HG03565 (cell line): Measurements from ENCODE around the gene OR51Q1.

Source experiments
- ATAC-seq: cut with Tn5 transposase; IDR thresholded peaks from one replicate; pipeline ENCODE4 v1.9.1; 2021; ENCODE audit warnings: mild to moderate bottlenecking, moderate library complexity; ENCODE audit not compliant: unreplicated experiment

OR51Q1 gene, protein sequence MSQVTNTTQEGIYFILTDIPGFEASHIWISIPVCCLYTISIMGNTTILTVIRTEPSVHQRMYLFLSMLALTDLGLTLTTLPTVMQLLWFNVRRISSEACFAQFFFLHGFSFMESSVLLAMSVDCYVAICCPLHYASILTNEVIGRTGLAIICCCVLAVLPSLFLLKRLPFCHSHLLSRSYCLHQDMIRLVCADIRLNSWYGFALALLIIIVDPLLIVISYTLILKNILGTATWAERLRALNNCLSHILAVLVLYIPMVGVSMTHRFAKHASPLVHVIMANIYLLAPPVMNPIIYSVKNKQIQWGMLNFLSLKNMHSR

DNA sequence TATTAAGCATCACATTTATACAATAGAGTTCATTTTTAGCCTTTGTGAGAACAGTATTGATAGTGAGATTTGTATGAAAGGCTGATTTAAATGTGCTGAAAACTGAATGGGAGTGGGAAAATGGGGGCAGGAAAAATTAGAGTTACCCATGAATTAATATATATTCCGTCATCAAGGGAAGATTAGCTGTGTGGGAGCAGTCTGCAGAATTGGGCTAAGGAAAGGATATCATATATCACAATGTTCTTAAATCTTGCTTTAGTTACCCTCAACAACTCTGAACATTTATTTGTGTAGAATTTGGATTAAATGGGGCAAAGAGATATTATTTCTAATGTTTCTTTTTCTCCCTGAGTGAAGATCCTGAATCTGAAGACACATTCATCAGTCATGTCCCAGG, at the start of gene OR51Q1:
OR51Q1 (plus strand) TSS at position 301 of the 400 bp plus-strand sequence; CDS start at position 391, 90 bp downstream.
- ATAC-seq = no peak

DNA sequence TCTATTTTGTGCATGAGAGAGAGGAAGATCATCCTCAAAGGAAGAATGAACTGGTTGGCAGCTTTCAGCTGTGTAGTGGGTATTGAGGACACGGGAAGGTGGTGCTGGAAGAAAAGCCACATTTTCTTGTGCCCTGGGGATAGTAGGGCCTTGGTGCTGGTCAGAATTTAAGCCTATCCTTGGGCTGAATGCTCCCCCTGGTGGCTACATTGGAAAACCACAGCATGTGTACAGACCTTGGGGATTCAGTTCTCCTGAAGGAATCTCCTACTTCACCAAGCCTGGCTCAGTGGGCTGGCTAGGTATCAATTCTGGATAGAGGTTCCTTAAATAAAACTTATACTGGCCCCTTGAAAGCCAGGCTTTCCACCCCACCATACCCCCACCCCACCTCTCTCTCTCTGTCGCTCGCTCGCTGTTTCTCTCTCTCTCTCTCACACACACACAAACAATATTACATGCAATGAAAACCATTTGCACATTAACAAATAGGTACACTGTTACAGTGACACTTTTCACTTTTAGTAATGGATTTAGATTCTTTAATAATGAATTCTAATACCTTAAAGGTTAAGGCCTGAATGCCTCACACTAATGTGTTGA, 41.1 kb upstream of the OR51Q1 start:
- ATAC-seq = peak; percentile 86

DNA sequence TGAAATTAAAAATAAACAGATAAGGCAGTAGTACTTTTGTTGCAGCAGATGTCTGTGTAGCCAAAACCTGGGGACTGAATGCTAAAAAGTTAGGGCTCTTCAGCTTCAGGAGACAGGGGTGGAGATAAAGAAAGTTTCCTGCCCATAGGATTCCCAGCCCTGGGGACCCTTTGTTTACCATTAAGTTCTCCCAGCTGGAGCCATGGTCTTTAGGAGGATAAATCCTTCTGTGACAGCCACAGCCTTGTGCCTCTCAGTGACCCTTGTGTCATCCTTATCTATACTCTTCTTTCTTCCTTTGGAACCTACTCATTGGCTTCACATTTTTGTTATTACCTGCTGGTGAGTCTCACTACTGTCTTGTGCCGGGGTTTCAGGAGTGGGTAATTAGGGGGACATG, 38.3 kb upstream of the OR51Q1 start, which contains the start of gene OR51M1:
OR51M1 (plus strand) TSS at position 237 of the 400 bp plus-strand sequence. CDS start 5,587 bp downstream, outside the sequence.
- ATAC-seq = no peak

DNA sequence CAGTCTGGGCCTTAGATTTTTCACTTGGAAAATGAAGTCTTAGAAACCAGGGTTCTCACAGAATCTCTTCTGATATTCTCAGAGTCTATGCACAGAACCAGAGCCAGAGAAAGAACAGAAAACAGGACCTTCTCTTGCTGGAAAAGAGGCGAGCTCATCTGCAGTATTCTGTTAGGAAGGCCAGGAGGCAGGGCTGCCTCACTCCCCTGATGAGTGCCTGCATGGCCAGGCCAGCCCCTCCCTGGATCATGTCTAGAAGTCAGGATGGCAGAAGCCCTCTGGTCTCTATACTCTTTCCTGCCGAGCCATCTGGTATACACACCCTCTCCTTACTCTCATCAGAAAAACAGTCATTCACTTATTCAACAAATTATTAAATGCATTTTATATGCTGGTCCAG, 37.6 kb upstream of the OR51Q1 start:
- ATAC-seq = no peak

DNA sequence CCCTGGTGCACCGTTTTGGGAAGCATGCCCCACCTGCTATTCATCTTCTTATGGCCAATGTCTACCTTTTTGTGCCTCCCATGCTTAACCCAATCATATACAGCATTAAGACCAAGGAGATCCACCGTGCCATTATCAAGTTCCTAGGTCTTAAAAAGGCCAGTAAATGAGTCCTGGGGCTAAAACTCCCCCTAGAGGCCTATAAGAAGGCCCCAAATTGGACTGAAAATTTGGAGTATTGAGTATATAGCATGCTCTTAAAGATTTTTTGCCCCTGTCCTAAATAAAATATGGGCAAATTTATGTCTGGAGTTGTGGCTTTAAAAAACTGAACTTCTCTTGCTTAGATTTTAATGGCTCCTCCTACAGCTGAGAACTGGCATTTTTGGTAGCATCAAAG, 31.7 kb upstream of the OR51Q1 start:
- no peak for ATAC-seq

DNA sequence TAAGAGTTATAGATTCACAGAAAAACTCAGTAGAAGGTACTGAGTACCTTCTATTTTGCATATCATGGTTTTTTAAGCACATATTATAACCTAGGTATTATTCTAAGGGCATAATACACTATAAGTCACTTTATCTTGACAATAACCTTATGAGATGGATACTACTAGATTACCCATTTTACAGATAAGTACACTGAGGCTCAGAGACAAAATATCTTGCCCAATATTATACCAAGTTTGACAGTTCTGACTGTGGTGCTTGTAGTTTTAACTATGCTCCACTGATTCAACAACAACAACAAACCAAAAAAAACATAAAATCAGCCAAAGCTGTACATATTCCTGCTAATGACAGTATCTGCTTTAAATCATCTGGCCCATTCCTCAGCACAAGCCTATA, 27.8 kb upstream of the OR51Q1 start:
- ATAC-seq = no peak

DNA sequence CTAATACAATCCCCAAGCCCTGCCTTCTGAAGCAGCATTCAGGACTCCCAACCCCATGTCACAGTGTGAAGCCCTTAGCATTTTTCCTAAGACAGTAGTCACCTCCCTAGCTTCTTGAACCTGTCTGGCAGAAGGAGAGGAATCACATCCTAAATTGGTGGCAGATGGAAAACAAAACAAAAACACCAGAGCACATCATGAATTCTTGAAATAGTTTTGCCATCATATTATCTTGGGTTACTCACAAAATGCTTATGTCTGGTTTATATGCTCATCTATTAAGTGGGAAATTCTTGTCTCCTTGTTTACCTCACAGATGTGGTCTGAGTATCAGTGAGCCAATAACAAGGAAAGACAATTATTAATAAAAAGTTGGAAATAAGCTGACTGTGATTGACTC, 23.0 kb upstream of the OR51Q1 start:
- no peak for ATAC-seq

DNA sequence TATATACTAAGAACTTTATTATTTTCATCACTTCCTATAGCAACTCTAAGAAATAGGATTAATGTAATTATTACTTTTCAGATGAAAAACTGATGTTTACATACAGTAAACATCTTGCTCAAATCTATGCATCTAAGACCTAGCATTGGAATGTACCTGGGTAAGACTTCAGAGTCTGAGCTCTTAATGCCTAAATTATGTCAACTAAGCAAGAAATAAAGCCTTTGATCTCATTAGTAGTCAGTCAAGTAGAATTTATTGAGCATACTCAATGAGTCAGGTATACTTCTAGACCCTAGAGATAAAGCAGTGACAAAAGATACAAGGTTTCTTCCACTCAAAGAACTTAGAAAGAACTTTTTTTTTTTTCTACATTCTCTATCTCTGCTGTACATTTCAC, 16.7 kb upstream of the OR51Q1 start:
- no peak for ATAC-seq

DNA sequence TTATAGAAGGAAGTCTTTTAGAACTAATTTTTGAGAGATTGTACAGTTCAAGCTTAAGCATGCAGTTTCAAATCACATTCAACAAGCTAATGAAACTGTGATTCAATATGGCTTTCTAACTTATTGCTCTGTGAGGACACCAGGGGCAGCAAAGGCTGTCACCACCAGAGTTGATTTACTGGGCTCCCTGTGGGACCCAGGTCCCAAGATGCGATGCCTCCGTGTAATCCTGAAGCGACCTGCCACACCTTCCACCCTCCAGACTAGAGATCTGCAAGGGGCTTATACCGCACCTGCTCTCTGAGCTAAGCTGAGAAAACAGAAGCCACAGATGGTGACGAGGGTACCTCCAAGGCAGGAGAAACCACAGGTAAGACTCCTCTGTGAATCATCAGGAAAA, 918 bp upstream of the OR51Q1 start:
- ATAC-seq = no peak

DNA sequence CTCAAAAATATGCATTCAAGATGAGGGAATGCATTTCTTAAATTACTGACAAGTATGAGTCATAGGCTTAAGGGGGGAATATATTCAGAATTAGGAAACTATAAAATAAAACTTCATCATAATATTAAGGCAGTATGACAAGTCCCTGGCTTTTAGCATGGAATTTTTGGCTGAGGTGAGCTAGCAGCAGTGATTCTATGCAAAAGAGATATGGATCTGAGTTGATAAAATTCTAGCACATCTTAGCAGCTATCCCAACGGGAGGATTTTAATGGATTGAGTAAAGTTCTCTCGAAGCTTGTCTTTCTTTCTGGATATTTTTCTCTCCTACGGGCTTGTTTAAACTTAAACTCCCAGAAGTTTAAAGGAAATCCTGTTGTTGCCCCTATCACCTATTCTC, 1.2 kb downstream of the OR51Q1 start:
- no peak for ATAC-seq

DNA sequence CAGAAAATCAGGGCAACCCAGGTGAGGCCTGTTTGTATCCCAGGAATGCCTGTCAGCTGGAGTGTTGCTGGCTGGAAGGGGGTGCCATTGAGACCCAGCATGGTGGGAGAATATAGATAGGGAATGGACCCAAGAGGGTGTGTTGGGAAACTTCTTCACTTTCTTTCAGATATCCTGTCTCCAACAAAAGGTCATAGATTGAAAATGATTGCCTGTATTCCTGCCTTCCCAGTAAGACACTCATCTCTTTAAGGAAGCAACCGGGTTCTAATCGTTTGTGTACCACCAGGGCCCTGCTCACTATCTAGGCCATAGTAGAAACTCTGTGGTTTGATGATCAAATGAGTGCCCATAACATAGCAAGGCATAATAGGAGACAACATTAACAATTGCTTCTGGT, 19.5 kb downstream of the OR51Q1 start, which contains the start of gene OR51I1:
OR51I1 (minus strand) TSS at position 101 of the 400 bp plus-strand sequence; CDS start at position 101, 0 bp downstream.
- no peak for ATAC-seq

DNA sequence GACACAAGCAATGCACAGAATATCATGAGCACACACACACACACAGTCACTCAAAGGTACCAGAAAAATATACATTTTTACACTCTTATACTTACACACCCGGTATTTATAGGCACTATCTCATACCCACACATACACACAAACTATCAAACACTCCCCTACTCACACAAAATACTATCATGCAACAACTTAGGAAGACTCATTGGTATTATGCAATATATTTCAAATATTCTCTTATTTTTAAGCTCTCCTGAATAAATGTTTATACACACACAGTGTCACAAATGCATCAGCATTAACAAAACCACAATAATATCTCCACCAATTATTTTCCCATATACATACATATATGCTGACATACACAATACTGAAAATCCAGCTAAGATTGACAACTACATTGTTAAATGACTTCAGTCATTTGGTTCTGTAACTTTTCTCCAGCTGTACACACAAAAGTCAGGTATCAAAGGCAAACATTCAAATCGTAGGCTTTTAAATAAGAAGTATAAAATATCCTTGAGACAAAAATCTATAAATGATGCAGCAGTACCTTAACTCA, 22.0 kb downstream of the OR51Q1 start:
- no peak for ATAC-seq

DNA sequence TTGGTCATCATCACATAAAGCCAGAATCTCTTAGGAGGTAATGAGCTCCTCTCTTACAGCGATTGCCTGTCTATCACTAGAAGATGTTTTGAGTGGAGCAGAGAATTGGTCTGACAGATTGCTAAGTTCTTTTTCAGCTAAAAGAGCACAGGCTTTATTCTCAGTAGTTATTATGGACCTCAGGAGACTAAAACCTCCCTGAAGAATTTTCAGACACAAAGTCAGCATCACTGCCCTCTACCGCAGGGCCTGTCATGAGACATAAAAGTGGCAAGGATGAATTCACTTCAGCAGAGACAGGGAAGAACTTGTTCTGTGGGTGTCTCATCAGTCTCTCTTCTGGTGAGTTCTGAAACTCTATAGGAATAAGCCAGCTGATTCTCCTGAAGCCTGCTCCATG, 27.1 kb downstream of the OR51Q1 start, which contains the start of gene OR51I2:
OR51I2 (plus strand) TSS at position 301 of the 400 bp plus-strand sequence. CDS start 4,166 bp downstream, outside the sequence.
- ATAC-seq = no peak

DNA sequence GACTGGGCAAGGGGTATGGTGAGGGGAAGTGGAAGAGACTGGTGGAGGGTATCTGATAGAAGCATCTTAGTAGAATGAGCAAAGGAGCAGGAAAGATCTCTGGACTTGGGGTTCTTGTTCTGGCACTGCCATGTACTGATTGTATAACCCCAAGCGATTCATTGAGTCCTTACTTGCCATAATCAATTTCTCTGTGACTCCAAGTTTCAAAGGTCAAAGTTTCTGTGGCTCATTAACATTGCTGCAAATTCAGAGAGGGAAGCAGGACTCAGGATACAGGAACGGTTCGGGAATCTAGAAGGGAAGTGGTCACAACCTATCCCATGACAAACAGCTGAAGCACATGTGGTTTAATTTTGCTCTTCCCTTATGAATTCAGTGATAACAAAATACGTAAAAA, 27.5 kb downstream of the OR51Q1 start:
- no peak for ATAC-seq

DNA sequence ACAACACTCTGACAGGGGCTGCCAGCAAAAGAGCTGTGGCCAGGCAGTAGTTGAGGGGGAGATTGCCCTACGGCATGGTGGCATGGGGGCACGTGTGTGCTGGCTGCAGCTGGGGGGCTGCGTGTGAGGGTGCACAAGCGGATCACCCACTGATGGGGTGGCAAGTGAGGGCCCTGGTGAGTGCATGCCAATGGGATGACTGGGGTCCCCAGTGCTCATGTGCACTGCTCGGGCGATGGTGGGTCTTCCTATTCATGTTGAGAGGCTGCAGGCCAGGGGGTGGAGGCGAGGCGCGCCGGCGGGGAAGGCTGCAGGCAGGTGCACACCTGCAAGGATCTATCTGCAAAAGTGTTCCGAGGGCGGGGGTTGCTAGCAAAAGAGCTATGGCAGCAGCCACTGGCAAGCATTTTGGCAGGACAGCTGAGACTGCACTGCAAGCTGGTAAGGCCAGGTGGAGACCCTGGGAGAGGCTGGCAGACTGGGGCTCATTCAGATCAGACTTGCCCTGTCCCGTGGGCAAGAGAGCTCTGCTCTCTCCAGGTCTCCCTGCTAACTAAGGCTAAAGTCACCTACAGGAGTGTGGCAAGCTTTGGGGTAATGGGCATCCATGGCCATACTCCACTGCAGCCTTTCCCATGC, 39.2 kb downstream of the OR51Q1 start:
- no peak for ATAC-seq

DNA sequence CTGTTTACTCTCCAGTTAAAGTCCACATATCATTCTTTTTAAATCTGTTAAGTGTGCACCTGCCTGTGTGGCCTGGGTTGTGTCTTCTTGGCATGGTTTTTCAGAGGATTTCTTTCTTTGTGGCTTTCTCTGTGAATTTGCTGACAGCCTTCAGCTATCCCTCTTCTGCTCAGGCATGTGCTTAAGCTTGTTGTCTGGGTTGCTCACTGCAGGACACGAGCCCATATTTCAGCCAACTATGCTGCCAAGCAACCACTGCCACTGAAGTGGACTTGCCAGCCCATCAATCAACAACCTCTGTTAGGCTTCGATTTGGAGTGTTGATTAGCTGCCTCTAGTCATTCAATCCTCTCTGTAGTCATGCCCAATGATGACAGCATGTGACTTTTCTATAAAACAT, 45.6 kb downstream of the OR51Q1 start:
- ATAC-seq = no peak
